NB4 (cell line): ENCODE measurements around the gene MBOAT1.
"Not testable (repeated sequence)": the region's sequence is repeated elsewhere in the genome, so short reads cannot be mapped to it uniquely, and the experiment has no call there.

ENCODE experiments used
- DNase-seq: peaks from one replicate; pipeline ENCODE4 v3.0.0; 2010; ENCODE audit warnings: low read depth
- H3K4me3 ChIP-seq: one replicate; pipeline ENCODE4 v1.5.1; 2011; ENCODE audit warnings: mild to moderate bottlenecking, low read depth, low read length, moderate library complexity
- MYC ChIP-seq: IDR thresholded peaks from 2 replicates; pipeline ENCODE4 v1.6.1; 2011; ENCODE audit warnings: low read depth, low read length
- POLR2A ChIP-seq: IDR thresholded peaks from 2 replicates; pipeline ENCODE4 v1.6.1; 2011; ENCODE audit warnings: mild to moderate bottlenecking; ENCODE audit not compliant: insufficient read length; ENCODE audit errors: extremely low read depth
- TF ChIP-seq, protein P1 (sequence below): IDR thresholded peaks from one replicate; pipeline ENCODE4 v1.5.1; 2012; ENCODE audit warnings: low read depth, low read length
- TF ChIP-seq, protein P2 (sequence below): IDR thresholded peaks from 2 replicates; pipeline ENCODE4 v1.6.1; 2011; ENCODE audit warnings: low read depth, low read length

The MBOAT1 gene

DNA sequence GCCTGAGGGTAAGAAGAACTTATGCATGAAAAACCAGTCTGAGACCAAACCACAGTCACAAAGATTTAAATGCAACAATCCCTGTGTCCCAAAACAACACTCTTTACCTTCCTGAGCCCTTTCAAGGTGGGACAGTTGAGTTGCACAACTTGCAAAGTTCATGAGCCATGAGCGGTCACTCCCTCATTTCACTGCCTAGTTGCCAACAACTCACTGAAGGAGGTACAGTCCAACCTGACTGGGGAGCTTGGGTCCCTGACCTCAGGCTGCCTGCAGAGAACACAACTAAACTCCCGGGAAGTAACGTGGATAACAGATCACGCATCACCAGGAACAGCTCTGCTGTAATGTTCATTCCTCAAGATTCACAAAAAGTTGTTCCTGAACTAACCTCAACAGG, 69.4 kb downstream of the MBOAT1 start:
- no peak for DNase-seq
- no peak overlapping the region for H3K4me3 ChIP-seq
- no peak for TF ChIP-seq MYC
- TF ChIP-seq, protein P1, sequence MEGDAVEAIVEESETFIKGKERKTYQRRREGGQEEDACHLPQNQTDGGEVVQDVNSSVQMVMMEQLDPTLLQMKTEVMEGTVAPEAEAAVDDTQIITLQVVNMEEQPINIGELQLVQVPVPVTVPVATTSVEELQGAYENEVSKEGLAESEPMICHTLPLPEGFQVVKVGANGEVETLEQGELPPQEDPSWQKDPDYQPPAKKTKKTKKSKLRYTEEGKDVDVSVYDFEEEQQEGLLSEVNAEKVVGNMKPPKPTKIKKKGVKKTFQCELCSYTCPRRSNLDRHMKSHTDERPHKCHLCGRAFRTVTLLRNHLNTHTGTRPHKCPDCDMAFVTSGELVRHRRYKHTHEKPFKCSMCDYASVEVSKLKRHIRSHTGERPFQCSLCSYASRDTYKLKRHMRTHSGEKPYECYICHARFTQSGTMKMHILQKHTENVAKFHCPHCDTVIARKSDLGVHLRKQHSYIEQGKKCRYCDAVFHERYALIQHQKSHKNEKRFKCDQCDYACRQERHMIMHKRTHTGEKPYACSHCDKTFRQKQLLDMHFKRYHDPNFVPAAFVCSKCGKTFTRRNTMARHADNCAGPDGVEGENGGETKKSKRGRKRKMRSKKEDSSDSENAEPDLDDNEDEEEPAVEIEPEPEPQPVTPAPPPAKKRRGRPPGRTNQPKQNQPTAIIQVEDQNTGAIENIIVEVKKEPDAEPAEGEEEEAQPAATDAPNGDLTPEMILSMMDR = no peak
- no peak for TF ChIP-seq POLR2A
- TF ChIP-seq, protein P2, sequence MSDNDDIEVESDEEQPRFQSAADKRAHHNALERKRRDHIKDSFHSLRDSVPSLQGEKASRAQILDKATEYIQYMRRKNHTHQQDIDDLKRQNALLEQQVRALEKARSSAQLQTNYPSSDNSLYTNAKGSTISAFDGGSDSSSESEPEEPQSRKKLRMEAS = no peak

DNA sequence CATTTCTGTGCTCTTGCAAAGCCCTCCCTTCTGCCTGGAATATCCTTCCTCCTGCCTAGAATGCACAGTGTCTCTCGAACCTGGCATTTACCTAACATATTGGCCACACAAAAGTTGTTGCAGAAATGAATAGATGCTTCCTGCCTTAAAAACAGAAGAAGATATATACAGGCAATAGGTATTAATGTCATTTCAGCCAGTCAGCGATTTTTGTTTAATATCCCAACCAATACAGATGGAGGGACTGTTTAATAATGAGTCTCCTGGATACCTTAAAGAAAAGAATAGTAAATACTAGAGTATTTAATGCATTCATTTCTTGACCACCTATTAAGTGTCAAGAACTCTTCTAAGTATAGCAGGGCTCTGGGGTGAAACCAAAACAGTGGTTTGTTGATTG, 70.3 kb downstream of the MBOAT1 start:
- H3K4me3 ChIP-seq = no peak overlapping the region
- no peak for DNase-seq
- TF ChIP-seq MYC = no peak
- TF ChIP-seq, protein P1 = no peak
- TF ChIP-seq, protein P2 = no peak
- no peak for TF ChIP-seq POLR2A

- H3K4me3 ChIP-seq, DNase-seq: not testable (repeated sequence)
Measured at GRCh38 chr6:20139127-20139963, 72.9 kb downstream of the MBOAT1 start.

GRCh38 chr6:20137837-20138236, 74.4 kb downstream of the MBOAT1 start:
- TF ChIP-seq POLR2A (no peak), MYC (no peak)
- TF ChIP-seq, protein P2 = no peak
- H3K4me3 ChIP-seq = no peak overlapping the region
- DNase-seq = no peak

GRCh38 chr6:20137240-20137639, 75.0 kb downstream of the MBOAT1 start:
- TF ChIP-seq, protein P1 = no peak
- TF ChIP-seq MYC = no peak
- no peak for TF ChIP-seq POLR2A
- TF ChIP-seq, protein P2 = no peak
- H3K4me3 ChIP-seq = no peak overlapping the region
- no peak for DNase-seq

DNA sequence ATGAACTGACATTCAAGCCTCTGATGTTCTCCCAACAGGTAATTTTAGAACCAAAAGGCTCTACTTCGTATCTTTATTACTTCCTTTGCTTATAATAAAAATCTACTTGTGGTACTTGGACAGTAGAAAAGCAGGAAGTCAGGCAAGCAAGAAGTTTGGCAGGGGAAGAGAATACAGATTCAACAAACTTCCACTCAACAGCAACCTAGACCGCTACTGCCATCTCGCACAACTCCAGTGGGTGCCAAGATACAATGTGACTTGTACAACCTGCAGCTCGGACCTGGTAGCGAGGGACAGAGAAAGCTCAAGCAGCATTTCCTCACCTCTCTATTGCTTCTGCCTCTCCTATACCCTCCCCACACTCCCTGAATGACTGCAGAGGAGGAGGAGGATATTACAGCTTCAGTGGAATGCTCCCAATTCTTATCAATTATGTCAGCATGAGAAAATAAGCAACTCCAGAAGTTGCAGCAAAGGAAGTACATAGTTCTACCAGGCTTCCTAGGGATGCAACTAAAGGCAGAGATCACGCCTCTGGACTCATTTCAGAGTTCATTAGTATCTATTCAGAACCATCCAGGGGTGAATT, 76.5 kb downstream of the MBOAT1 start:
- DNase-seq = no peak
- TF ChIP-seq MYC = no peak
- TF ChIP-seq, protein P2 = no peak
- TF ChIP-seq POLR2A = no peak
- TF ChIP-seq, protein P1 = no peak
- H3K4me3 ChIP-seq = no peak overlapping the region
